Measurements from ENCODE around the gene CEP170B.

GRCh38 chr14:104852280-104852663 lies 12.8 kb upstream of the CEP170B start:
- TF ChIP-seq POLR2A (IDR thresholded peaks at IDR 0.05) (no peak), CTCF (IDR thresholded peaks at IDR 0.05) (no peak)
